Esophagus squamous epithelium (tissue), 5 donors: ENCODE data around the gene RAP2C. TPM values are rescaled to one million over a fixed set of nuclear protein-coding genes. Genes with fewer than 3 reads are reported as not detected.

Source experiments
- DNase-seq: peaks from one replicate; lab custom pipeline; 2025; lab: John Stamatoyannopoulos, UW
- H3K27ac ChIP-seq, 4 donors: fragments of 200-600 bp; sonication (generic); one replicate each; pipeline ENCODE4 v1.5.1; 2016 to 2019; ENCODE audit warnings: mild to moderate bottlenecking in 1 of 4
- H3K27me3 ChIP-seq, 4 donors: fragments of 200-600 bp; sonication (generic); 1 replicate in 3 of 4; 2 replicates in 1 of 4; pipeline versions ENCODE4 v1.5.1 to v1.6.0; 2017 to 2021; ENCODE audit warnings: antibody characterized with exemption in 1 of 4
- H3K36me3 ChIP-seq, 3 donors: fragments of 200-600 bp; sonication (generic); one replicate each; pipeline ENCODE4 v1.5.1; 2016 to 2019
- H3K4me1 ChIP-seq, 3 donors: fragments of 200-600 bp; sonication (generic); one replicate each; pipeline ENCODE4 v1.5.1; 2017 to 2019
- H3K4me3 ChIP-seq, 4 donors: fragments of 200-600 bp; sonication (generic); 1 replicate in 3 of 4; 2 replicates in 1 of 4; pipeline ENCODE4 v1.5.1; 2016 to 2019; ENCODE audit warnings: mild to moderate bottlenecking in 2 of 4, moderate library complexity in 1 of 4
- H3K9me3 ChIP-seq, 3 donors: fragments of 200-600 bp; sonication (generic); one replicate each; pipeline ENCODE4 v1.5.1; 2016 to 2019
- CTCF ChIP-seq, 6 experiments: fragments of 450-650 bp in 4 of 6; fragments of 200-600 bp in 2 of 6; sonication (generic) in 2 of 6; IDR thresholded peaks; one replicate each; pipeline ENCODE4 v1.5.1; 2016 to 2019; ENCODE audit warnings: antibody characterized with exemption in 6 of 6, mild to moderate bottlenecking in 4 of 6, moderate library complexity in 4 of 6
- POLR2A ChIP-seq, 4 donors: fragments of 450-650 bp; IDR thresholded peaks; one replicate each; pipeline ENCODE4 v1.6.1; 2017; ENCODE audit warnings: antibody characterized with exemption in 4 of 4, mild to moderate bottlenecking in 4 of 4, moderate library complexity in 3 of 4
- whole genome bisulfite sequencing, 2 donors: methylation state at CpG; one replicate each; pipeline ENCODE4 v1.1.5; 2018; 5-methylcytosine and 5-hydroxymethylcytosine counted together
- intact Hi-C: fragments of 100-400 bp; cut with DNase I; formaldehyde crosslinking; loops from one replicate; pipeline ENCODE4 v1.15.0; 2022
- total RNA-seq, 4 donors: library from RNA; depleted of rRNA; stranded (reverse); fragments of >200 nt; gene quantifications; one replicate each; pipeline ENCODE4 v1.1.0, GENCODE V29; 2016
- donor health status: DM: yes; HTN: yes; CAD: no.

The RAP2C gene
- total RNA-seq, 4 donors from 2014 or later, result 13.8 to 25.0 (median 19.9) TPM

DNA sequence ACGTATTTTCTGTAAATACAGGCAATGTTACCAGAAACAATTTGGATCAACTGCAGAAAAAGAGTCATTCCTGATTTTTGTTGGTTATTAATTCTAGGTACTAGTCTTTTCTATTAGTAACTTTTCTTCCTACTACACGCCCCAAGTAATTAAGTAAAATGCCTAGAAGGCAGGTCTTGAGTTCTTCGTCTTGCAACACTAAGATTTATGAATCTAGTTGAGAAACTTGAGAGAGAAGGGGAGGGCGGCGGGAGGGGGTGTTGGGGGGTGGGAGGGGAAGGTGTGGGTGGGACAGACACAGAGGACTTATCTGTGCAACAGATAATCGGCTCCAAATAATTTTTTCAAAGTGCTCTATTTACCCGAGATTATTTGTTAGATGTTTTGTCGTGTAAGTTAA lies 3.0 kb downstream of the RAP2C start:
- Histone ChIP-seq H3K4me3 (peak overlapping the region; percentile 64 to 83 (median 77)), H3K9me3 (no peaks in the 10 kb centered on the region), H3K27me3 (no peaks in the 10 kb centered on the region), H3K4me1 (peaks cover 0 to 44% (median 6%) of the 10 kb centered on the region in 3 donors), H3K36me3 (peaks cover 0 to 15% (median 0%) of the 10 kb centered on the region in 3 donors), H3K27ac (peak overlapping the region; percentile 93 to 99 (median 98))
- intact Hi-C loops, result no loop called here
- no peak for DNase-seq
- 3 to 24% methylated on average over 7 to 8 of the region's 8 CpGs for WGBS, 2 donors
- TF ChIP-seq POLR2A (IDR thresholded peaks at IDR 0.05), result no peak

DNA sequence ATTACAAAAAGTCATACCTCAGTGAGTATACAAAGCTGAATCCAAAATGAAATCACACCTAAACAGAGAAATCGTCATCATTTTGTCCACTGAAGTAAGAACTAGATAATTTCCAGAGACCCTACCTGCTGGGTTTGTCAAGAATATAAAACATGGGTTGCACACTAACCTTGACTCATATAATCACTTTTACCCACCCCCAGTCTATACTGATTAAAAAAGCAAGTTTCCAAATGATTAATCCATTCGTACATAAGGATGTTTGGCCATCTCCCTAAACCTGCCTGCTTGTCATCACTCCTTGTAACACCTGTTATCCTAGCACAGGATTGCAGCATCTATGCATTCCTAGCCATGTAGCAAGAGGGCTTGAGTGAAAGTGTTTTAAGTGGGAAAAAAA lies 4.7 kb downstream of the RAP2C start:
- no peak for TF ChIP-seq CTCF (IDR thresholded peaks at IDR 0.05)
- no peak for TF ChIP-seq POLR2A (IDR thresholded peaks at IDR 0.05)
- WGBS, 2 donors, result 43 to 50% methylated on average over 2 of the region's 2 CpGs
- DNase-seq, result no peak
- intact Hi-C loops, result no loop called here
- peaks cover 0 to 3% (median 0%) of the 10 kb centered on the region in 4 donors for H3K27me3 ChIP-seq
- H3K4me3 ChIP-seq, result no peak overlapping the region
- peaks cover 0 to 15% (median 0%) of the 10 kb centered on the region in 3 donors for H3K36me3 ChIP-seq
- H3K27ac ChIP-seq, result no peak overlapping the region
- H3K4me1 ChIP-seq, result peaks cover 0 to 49% (median 6%) of the 10 kb centered on the region in 3 donors
- no peaks in the 10 kb centered on the region for H3K9me3 ChIP-seq

DNA sequence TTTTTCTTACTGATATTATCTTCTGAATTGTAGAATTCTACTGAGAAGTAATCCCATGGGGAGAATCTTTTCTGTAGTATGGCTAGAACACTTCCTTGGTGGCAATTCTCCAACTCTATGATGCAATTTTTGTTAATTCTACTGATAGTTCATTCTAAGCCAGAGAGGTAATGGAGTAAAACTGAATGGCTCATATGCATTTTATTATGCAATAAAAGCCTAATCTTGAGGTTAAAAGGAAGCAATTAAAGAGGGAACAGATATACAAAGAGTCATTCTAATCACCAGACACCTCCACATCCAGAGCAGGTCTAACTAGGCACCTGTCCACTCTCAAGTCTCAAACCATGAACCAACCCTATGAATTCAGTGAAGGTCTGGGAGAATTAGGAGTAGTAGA lies 9.7 kb downstream of the RAP2C start:
- TF ChIP-seq POLR2A (IDR thresholded peaks at IDR 0.05) (no peak), CTCF (IDR thresholded peaks at IDR 0.05) (no peak)
- DNase-seq, result no peak
- no peak overlapping the region for H3K27ac ChIP-seq
- no peaks in the 10 kb centered on the region for H3K9me3 ChIP-seq
- H3K27me3 ChIP-seq, result peaks cover 0 to 3% (median 0%) of the 10 kb centered on the region in 4 donors
- intact Hi-C loops, result loop anchor here (10.0 kb wide), 1 partner anchor 115 kb away; no protein-coding TSS in a partner anchor
- H3K4me3 ChIP-seq, result no peak overlapping the region
- H3K36me3 ChIP-seq, result peaks cover 0 to 26% (median 0%) of the 10 kb centered on the region in 3 donors
- peaks cover 0 to 38% (median 0%) of the 10 kb centered on the region in 3 donors for H3K4me1 ChIP-seq

DNA sequence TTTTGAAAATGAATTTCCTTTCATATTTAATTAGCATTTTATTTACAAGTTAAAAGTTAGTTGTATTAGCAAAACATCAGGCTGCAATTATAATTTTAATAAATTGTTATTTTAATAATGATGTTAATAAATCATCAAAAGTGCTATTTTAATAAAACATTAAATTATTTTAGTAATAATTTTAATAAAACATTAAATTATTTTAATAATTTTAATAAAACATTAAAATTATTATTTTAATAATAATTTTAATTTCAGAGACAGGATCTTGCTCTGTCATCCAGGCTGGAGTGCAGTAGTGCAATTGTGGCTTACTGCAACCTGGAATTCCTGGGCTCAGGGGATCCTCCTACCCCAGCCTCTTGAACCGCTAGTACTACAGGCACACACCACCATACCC lies 10.8 kb downstream of the RAP2C start:
- peaks cover 0 to 3% (median 0%) of the 10 kb centered on the region in 4 donors for H3K27me3 ChIP-seq
- intact Hi-C loops, result loop anchor here (10.0 kb wide), 1 partner anchor 114 kb away; no protein-coding TSS in a partner anchor
- no peak overlapping the region for H3K27ac ChIP-seq
- no peak overlapping the region for H3K4me3 ChIP-seq
- peaks cover 0 to 23% (median 0%) of the 10 kb centered on the region in 3 donors for H3K36me3 ChIP-seq
- WGBS, 2 donors, result 83 to 85% methylated on average over 1 of the region's 1 CpG
- no peaks in the 10 kb centered on the region for H3K9me3 ChIP-seq
- TF ChIP-seq CTCF (IDR thresholded peaks at IDR 0.05) (no peak), POLR2A (IDR thresholded peaks at IDR 0.05) (no peak)
- peaks cover 0 to 32% (median 0%) of the 10 kb centered on the region in 3 donors for H3K4me1 ChIP-seq
- no peak for DNase-seq

DNA sequence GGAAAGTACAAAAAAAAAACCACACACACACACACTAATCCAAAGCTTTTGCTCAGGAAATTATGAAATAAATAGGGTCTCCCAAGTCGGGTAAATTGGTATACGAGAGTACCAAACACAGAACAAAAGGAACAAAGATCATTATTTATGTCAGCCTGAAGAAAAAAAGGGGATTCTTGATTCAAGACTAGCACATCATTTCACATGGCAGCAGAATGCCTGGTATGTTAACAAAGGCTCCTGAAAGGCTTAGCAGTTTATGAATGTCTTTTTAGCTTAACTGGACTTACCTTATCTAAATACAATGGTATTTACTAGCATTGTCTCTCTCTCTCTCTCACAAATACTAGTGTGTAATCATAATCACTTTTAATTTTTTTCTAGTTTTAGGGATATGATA lies 11.3 kb downstream of the RAP2C start:
- DNase-seq, result no peak
- no peaks in the 10 kb centered on the region for H3K9me3 ChIP-seq
- no peak overlapping the region for H3K4me3 ChIP-seq
- H3K27ac ChIP-seq, result no peak overlapping the region
- peaks cover 0 to 3% (median 0%) of the 10 kb centered on the region in 4 donors for H3K27me3 ChIP-seq
- whole genome bisulfite sequencing, 2 donors, result 61 to 65% methylated on average over 2 of the region's 2 CpGs
- H3K36me3 ChIP-seq, result peaks cover 0 to 20% (median 0%) of the 10 kb centered on the region in 3 donors
- H3K4me1 ChIP-seq, result peaks cover 0 to 30% (median 0%) of the 10 kb centered on the region in 3 donors
- TF ChIP-seq CTCF (IDR thresholded peaks at IDR 0.05) (no peak), POLR2A (IDR thresholded peaks at IDR 0.05) (no peak)
- intact Hi-C loops, result loop anchor here (10.0 kb wide), 1 partner anchor 113 kb away; no protein-coding TSS in a partner anchor
